GM18909 (cell line): Measurements from ENCODE around the gene PIGM.

Experiments used
- ATAC-seq: cut with Tn5 transposase; IDR thresholded peaks from one replicate; pipeline ENCODE4 v1.9.1; 2021; ENCODE audit warnings: mild to moderate bottlenecking; ENCODE audit not compliant: unreplicated experiment, poor library complexity

Gene PIGM

DNA sequence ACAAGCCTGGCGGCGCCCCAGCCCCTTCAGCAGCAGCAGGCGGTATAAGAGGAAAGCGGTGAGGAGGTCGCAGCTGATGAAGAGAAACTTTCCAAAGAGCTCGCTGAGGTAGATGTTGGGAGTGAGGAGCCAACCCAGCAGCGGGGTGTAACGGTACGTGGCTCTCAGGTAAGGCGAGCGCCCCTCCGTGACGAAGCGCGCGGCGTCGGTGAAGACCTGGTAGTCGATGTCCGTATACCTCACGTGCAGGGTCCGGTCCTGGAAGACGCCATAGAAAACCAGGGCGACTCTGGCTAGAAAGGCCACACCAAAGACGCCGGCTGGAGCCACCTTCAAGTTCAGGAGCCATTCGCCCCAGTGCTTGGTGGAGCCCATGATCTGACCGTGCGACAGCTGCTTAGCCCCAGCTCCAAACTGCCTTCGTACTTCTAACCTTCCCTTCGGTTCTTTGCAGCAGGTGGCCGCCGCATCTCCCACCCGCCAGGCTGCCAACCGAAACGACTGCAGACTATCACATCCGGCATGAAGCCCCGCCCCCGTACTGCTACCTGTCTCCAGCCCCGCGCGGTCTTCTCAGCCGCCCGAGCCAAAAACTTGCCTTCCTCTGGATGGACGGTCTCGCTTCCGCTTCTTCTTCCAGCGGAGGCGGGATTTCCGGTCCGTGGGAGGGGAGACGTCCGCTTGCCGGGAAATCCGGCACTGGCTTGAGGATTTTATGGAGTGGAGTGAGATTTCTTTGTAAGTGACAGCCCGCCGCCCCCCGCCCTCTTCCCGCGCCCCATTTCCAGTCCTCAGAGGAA is at the start of gene PIGM:
TSS of gene PIGM (minus strand) at position 626 of the 800 bp plus-strand sequence. CDS start at position 375, 251 bp downstream.
- peak; percentile 98 for ATAC-seq

DNA sequence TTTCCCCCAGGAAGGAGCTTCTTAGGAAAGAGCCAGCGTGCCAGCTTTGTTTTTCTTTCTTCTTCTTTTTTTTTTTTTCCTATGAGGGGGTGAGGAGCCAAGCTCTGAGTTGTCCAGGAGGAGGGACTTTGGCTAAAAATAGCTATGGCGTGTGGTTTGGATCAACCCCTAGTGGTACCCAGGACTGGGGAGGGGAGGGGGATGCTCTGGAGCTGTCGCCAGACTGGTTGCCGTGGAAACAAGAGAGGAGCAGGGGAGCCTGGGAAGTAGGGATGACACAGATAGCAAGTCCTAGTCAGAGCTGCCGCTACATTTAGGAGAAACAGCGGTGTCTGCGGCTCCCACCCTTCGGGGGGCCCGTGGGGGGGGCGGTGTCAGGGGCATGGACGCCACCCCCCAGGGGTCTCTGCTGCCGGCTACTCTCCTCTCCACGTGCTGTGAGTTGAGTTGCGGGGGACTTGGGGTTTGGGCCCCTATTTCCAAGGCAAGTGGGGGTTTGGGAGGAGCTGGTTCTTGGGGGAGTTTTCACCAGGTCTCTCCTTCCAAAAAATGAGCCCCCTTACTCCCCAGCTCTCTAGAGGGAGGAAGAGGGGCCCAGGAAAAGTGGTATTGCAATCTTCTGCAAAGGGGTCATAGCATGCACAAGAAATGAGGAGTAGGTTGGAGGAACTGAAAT is 49.6 kb upstream of the PIGM start, which contains the start of gene KCNJ9:
TSS of gene KCNJ9 (plus strand) at position 278 of the 676 bp plus-strand sequence. CDS start 2,493 bp downstream, outside the sequence.
- ATAC-seq, result no peak

DNA sequence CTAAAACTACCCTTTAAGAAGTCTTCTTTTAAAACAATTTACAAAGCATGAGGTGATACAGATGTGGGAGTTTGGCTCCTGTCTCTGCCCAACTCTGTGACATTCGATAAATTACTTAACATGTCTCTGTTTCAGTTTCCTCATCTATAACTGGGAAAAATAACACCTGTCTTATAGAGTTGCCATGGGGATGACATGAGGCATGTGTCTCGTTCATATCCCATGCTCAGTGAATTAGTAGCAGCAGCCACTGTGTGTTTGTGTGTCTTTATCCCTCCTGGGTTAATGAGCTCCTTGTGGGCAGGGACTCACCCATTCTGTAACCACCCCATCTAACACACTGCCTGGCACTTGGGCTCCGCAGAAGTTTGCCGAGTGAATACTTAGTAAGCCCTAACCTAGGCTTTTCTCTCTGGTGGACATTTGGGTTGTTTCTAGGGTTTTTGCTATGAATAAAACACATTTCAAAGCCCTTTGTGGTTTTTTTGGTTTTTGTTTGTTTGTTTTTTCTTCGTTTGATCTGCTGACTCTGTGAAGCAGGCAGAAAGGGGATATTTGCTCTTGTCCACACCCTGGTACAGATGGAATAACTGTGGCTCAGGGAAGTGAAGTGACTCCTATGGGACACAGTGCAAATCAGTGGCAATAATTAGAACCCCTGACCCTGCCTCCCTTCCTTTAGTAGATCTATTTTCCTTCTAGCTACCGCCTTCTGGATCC is 48.8 kb upstream of the PIGM start:
- no peak for ATAC-seq

DNA sequence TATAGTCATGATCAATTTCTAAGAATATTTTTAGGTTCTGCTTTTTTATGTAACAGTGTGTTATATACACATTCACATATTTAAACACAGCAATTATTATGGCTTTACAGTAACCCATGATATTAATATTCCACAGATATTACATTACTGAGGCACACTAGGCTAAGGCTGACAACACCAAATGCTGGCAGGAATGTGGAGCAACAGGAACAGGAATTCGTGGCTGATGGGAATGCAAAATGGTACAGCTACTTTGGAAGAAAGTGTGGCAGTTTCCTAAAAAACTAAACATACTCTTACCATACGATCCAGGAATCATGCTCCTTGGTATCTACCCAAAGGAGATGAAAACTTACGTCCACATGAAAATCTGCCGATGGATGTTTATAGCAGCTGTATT is 47.7 kb upstream of the PIGM start:
- ATAC-seq, result no peak

GRCh38 chr1:160078512-160079195 is 46.9 kb upstream of the PIGM start:
- ATAC-seq, result peak; percentile 58

- no peak for ATAC-seq
Observed at GRCh38 chr1:160077486-160077885, 45.7 kb upstream of the PIGM start.

GRCh38 chr1:160076295-160076694 is 44.5 kb upstream of the PIGM start:
- ATAC-seq, result no peak

- ATAC-seq, result no peak
Observed at GRCh38 chr1:160075836-160076235, 44.0 kb upstream of the PIGM start.

DNA sequence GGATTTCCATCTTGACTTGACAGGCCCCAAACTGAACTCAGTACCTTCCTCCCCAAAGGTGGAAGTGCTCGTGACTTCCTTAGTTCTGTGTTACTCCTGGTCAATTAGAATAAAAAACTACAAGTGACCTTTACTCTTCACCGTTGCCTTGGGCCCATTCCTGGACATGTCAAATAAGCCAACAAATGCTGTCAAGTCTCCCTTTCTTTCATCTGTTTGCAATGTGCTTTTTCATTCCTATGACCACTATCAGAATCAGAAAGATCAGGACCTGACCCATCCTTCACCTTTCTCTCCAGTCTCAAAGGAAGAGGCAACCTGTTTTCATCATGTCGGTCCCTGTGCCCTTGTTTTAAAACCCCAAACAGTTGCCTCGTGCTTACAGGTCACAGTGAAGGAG is 43.1 kb upstream of the PIGM start:
- ATAC-seq, result no peak

GRCh38 chr1:160071289-160071688 is 39.5 kb upstream of the PIGM start:
- no peak for ATAC-seq

DNA sequence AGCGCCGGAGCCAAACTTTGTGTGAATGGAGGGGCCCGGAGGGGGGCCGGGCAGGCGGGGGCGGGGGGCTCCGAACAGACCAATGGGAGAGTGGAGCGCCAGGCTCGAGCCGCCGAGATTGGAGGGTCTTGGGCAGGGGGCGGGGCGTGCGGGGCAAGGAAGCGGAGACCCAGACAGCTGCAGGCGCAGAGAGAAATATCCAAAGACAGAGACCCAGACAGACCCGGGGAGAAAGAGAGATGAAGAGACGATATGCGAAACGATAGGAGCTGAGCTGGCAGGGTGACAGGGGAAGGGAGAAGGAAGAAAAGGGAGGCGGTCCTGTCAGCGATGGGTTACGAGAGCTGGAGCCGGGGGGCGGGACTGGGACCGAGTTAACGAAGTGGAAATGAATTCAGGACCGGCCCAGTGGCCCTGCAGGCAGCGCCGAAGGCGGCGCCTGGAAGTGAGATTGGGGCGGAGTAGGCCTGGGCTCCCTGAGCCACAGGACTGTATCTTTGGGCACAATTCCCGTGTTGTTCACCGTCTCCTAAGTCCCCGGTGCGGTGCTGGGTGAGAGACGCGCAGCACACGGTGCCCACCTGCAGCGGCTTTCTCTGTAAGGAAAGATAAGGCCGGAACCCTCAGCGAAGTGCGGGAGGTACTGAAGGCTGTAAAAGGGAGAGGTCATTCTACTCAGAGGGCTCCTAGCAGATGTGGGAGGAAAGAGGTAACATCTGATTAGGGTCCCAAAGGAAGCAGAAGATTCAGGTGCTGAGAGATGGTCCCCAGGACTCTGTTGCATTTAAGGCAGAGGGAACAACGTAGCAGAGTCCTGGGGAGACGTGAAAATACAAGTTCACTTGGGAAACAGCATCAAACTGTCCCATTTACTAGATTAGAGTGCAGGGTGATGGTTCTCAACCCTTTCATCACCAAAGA is 38.7 kb upstream of the PIGM start:
- no peak for ATAC-seq

GRCh38 chr1:160069460-160070231 is 37.9 kb upstream of the PIGM start, which contains the start of gene KCNJ10:
KCNJ10 (minus strand) TSS chr1:160070160; CDS start chr1:160042532, 27,628 bp downstream.
- no peak for ATAC-seq

DNA sequence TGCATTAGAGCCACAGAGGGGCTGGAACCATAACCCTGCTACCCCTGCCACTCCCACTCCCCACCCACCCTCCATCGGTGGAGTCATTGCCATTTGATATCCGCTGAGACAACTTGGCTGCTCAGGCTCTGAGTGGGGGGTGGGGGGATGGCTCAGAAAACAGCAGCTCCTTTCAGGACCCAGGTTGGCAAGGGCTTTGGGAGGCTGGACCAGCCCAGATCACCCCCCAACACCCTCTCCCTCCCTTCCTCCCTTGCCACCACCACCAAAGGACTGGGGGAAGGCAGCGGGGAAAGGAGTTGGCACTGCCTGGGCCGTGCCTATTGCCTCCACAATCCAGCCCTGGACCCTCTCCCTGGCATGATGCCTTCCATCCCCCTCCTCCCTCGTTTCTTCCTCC is 36.4 kb upstream of the PIGM start:
- no peak for ATAC-seq

GRCh38 chr1:160066829-160067745 is 35.3 kb upstream of the PIGM start:
- no peak for ATAC-seq

GRCh38 chr1:160064746-160065145 is 33.0 kb upstream of the PIGM start:
- no peak for ATAC-seq

- no peak for ATAC-seq
Observed at GRCh38 chr1:160064164-160064563, 32.4 kb upstream of the PIGM start.

DNA sequence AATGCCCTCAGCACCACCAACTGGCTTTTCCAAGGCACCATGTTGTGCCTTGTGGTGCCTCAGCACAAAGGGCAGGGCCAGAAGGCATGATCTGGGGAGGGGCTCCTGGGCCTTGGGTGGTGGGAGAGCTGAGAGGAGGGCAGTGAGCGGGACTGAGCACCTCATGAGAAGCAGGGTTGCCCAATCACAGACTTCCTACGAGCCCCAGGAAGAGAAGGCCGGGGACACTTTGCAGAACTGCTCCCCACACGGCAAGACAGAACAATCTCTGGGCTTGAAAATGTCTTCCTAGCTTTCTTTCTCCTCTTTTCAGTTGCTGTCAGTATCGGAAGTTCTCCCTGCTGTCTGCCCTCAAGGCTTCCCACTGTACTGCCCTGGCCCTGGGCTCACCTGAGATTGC is 31.4 kb upstream of the PIGM start:
- no peak for ATAC-seq

- no peak for ATAC-seq
Observed at GRCh38 chr1:160062230-160062532, 30.4 kb upstream of the PIGM start.
